Parathyroid adenoma (tissue), 2 donors: ENCODE data around the gene DYNC1I2.

ENCODE experiments used
- H2AFZ ChIP-seq: fragments of 300-600 bp; sonication (generic); one replicate; pipeline ENCODE4 v1.7.0; 2017; ENCODE audit warnings: antibody characterized with exemption, mild to moderate bottlenecking
- H3K27ac ChIP-seq: fragments of 300-600 bp; sonication (generic); one replicate; pipeline ENCODE4 v1.7.0; 2017
- H3K27me3 ChIP-seq: fragments of 300-600 bp; sonication (generic); one replicate; pipeline ENCODE4 v1.7.0; 2017; ENCODE audit warnings: low read length; ENCODE audit not compliant: control insufficient read depth, insufficient read depth
- H3K36me3 ChIP-seq: fragments of 300-600 bp; sonication (generic); one replicate; pipeline ENCODE4 v1.7.0; 2017; ENCODE audit warnings: low read length; ENCODE audit not compliant: control insufficient read depth, insufficient read depth
- H3K4me1 ChIP-seq: fragments of 300-600 bp; sonication (generic); one replicate; pipeline ENCODE4 v1.7.0; 2017; ENCODE audit warnings: control low read depth
- H3K4me2 ChIP-seq: fragments of 300-600 bp; sonication (generic); one replicate; pipeline ENCODE4 v1.7.0; 2017; ENCODE audit warnings: low read length
- H3K4me3 ChIP-seq: fragments of 300-600 bp; sonication (generic); one replicate; pipeline ENCODE4 v1.7.0; 2017; ENCODE audit warnings: low read depth, low read length
- H3K79me2 ChIP-seq: fragments of 300-600 bp; sonication (generic); one replicate; pipeline ENCODE4 v1.7.0; 2017; ENCODE audit warnings: control low read depth
- H3K9ac ChIP-seq: fragments of 300-600 bp; sonication (generic); one replicate; pipeline ENCODE4 v1.7.0; 2017; ENCODE audit warnings: mild to moderate bottlenecking
- H3K9me3 ChIP-seq: fragments of 300-600 bp; sonication (generic); one replicate; pipeline ENCODE4 v1.7.0; 2017; ENCODE audit warnings: low read length; ENCODE audit not compliant: control insufficient read depth
- TF ChIP-seq, protein P1 (sequence below): fragments of 300-600 bp; sonication (generic); IDR thresholded peaks from one replicate; pipeline ENCODE4 v1.7.0; 2017; ENCODE audit warnings: antibody characterized with exemption, mild to moderate bottlenecking
- donor health status: primary hyperparathyroidism.

DYNC1I2 gene

GRCh38 chr2:171702781-171703556, 15.7 kb downstream of the DYNC1I2 start:
- TF ChIP-seq, protein P1, sequence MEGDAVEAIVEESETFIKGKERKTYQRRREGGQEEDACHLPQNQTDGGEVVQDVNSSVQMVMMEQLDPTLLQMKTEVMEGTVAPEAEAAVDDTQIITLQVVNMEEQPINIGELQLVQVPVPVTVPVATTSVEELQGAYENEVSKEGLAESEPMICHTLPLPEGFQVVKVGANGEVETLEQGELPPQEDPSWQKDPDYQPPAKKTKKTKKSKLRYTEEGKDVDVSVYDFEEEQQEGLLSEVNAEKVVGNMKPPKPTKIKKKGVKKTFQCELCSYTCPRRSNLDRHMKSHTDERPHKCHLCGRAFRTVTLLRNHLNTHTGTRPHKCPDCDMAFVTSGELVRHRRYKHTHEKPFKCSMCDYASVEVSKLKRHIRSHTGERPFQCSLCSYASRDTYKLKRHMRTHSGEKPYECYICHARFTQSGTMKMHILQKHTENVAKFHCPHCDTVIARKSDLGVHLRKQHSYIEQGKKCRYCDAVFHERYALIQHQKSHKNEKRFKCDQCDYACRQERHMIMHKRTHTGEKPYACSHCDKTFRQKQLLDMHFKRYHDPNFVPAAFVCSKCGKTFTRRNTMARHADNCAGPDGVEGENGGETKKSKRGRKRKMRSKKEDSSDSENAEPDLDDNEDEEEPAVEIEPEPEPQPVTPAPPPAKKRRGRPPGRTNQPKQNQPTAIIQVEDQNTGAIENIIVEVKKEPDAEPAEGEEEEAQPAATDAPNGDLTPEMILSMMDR, result no peak
- Histone ChIP-seq H2AFZ (no peak overlapping the region), H3K27ac (no peak overlapping the region), H3K4me3 (no peak overlapping the region), H3K9ac (no peak overlapping the region), H3K27me3 (no peaks in the 10 kb centered on the region), H3K9me3 (no peaks in the 10 kb centered on the region), H3K36me3 (no peaks in the 10 kb centered on the region), H3K4me2 (no peak overlapping the region), H3K4me1 (peaks cover 5% of the 10 kb centered on the region), H3K79me2 (peaks cover 15% of the 10 kb centered on the region)

GRCh38 chr2:171703574-171704347, 16.5 kb downstream of the DYNC1I2 start:
- H3K27me3 ChIP-seq, result no peaks in the 10 kb centered on the region
- no peaks in the 10 kb centered on the region for H3K9me3 ChIP-seq
- H3K4me1 ChIP-seq, result peaks cover 5% of the 10 kb centered on the region
- H3K4me2 ChIP-seq, result no peak overlapping the region
- no peak overlapping the region for H3K9ac ChIP-seq
- H2AFZ ChIP-seq, result no peak overlapping the region
- peaks cover 8% of the 10 kb centered on the region for H3K79me2 ChIP-seq
- no peaks in the 10 kb centered on the region for H3K36me3 ChIP-seq
- TF ChIP-seq, protein P1, result peak; percentile 20
- H3K4me3 ChIP-seq, result no peak overlapping the region
- H3K27ac ChIP-seq, result no peak overlapping the region

DNA sequence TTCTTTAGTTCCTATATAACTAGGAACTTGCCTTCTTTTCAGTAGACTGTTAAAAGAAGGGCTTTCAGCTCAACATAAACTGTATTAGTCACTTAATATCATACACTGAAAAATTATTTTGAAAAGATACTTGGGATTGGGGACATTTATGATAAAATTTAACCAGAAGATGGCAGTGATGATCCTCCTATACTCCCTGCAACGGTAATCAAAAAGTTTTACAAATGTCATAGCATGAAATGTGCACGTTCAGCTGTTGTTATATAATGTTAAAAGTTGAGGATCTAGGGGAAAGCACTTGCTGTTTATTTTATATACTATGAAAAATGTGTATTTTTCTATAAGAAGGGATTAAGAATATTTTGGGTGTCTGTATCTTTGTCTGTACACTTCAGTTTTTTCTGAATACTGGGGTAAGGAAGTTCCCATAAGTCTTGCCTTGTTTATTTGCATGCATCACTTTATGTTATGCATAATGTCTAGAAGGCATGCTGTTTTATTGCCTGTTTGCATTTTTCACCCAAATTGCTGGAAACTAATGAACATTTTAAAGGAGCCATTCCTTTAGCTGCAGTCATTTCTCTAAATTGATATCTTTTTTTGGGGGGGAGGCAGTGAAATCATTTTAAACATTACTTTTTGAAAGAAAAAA, 19.0 kb downstream of the DYNC1I2 start:
- peaks cover 3% of the 10 kb centered on the region for H3K79me2 ChIP-seq
- no peaks in the 10 kb centered on the region for H3K27me3 ChIP-seq
- H2AFZ ChIP-seq, result no peak overlapping the region
- H3K4me3 ChIP-seq, result no peak overlapping the region
- no peaks in the 10 kb centered on the region for H3K9me3 ChIP-seq
- no peak overlapping the region for H3K4me2 ChIP-seq
- H3K9ac ChIP-seq, result no peak overlapping the region
- TF ChIP-seq, protein P1, result peak; percentile 19
- no peaks in the 10 kb centered on the region for H3K36me3 ChIP-seq
- no peak overlapping the region for H3K27ac ChIP-seq
- H3K4me1 ChIP-seq, result peaks cover 5% of the 10 kb centered on the region

- Histone ChIP-seq H3K79me2 (peaks cover 1% of the 10 kb centered on the region), H3K27me3 (no peaks in the 10 kb centered on the region)
Observed at GRCh38 chr2:171707752-171708151, 20.5 kb downstream of the DYNC1I2 start.

More at GRCh38 chr2:171707752-171708151, 20.5 kb downstream of the DYNC1I2 start:
- Histone ChIP-seq H3K27ac (no peak overlapping the region), H3K4me1 (peaks cover 5% of the 10 kb centered on the region), H3K4me3 (no peak overlapping the region), H3K36me3 (no peaks in the 10 kb centered on the region), H2AFZ (no peak overlapping the region), H3K9ac (no peak overlapping the region), H3K9me3 (no peaks in the 10 kb centered on the region), H3K4me2 (no peak overlapping the region)
- TF ChIP-seq, protein P1, result no peak
